Nephron progenitor cell (in vitro differentiated cells): Measurements from ENCODE around the gene EPHA8.
A peak's percentile ranks its signal among the peaks of the same experiment; 100 is the strongest.

Experiments used
- DNase-seq: peaks from one replicate; pipeline ENCODE4 v3.0.0; 2021
- H3K27ac Mint-ChIP-seq: 2 replicates; pipeline ENCODE4 v1.8.0; 2021; ENCODE audit warnings: mild to moderate bottlenecking, moderate library complexity, mixed read lengths
- H3K27me3 Mint-ChIP-seq: 2 replicates; pipeline ENCODE4 v1.8.0; 2021; ENCODE audit warnings: mild to moderate bottlenecking, low read depth, mixed read lengths; ENCODE audit not compliant: poor library complexity
- H3K36me3 Mint-ChIP-seq: 2 replicates; pipeline ENCODE4 v1.8.0; 2021; ENCODE audit warnings: low read depth, mixed read lengths
- H3K4me1 Mint-ChIP-seq: 2 replicates; pipeline ENCODE4 v1.8.0; 2021; ENCODE audit warnings: mixed read lengths
- H3K4me3 Mint-ChIP-seq: 2 replicates; pipeline ENCODE4 v1.8.0; 2021; ENCODE audit warnings: mild to moderate bottlenecking, moderate library complexity, mixed read lengths
- H3K9me3 Mint-ChIP-seq: 2 replicates; pipeline ENCODE4 v1.8.0; 2021; ENCODE audit warnings: mild to moderate bottlenecking, moderate library complexity, mixed read lengths
- CTCF ChIP-seq: fragments of 200-600 bp; sonication (generic); IDR thresholded peaks from 2 replicates; pipeline ENCODE4 v1.5.0; 2021; ENCODE audit warnings: antibody characterized with exemption

The EPHA8 gene

GRCh38 chr1:22585471-22585870, 22.2 kb downstream of the EPHA8 start:
- no peak for TF ChIP-seq CTCF
- H3K36me3 Mint-ChIP-seq: no peaks in the 10 kb centered on the region

GRCh38 chr1:22586356-22587130, 23.3 kb downstream of the EPHA8 start:
- Mint-ChIP-seq H3K27me3 (peaks cover 34% of the 10 kb centered on the region), H3K9me3 (no peaks in the 10 kb centered on the region), H3K27ac (no peak overlapping the region), H3K4me3 (no peak overlapping the region), H3K4me1 (no peaks in the 10 kb centered on the region), H3K36me3 (no peaks in the 10 kb centered on the region)
- TF ChIP-seq CTCF: no peak
- DNase-seq: no peak

More at GRCh38 chr1:22585471-22585870, 22.2 kb downstream of the EPHA8 start:
- Mint-ChIP-seq H3K27ac (peak overlapping the region; percentile 74), H3K4me3 (no peak overlapping the region), H3K27me3 (peaks cover 30% of the 10 kb centered on the region), H3K4me1 (no peaks in the 10 kb centered on the region), H3K9me3 (no peaks in the 10 kb centered on the region)
- DNase-seq: no peak

- no peaks in the 10 kb centered on the region for H3K9me3 Mint-ChIP-seq
- no peak for TF ChIP-seq CTCF
- H3K27me3 Mint-ChIP-seq: peaks cover 41% of the 10 kb centered on the region
- H3K4me3 Mint-ChIP-seq: no peak overlapping the region
- no peak for DNase-seq
- H3K4me1 Mint-ChIP-seq: no peaks in the 10 kb centered on the region
- no peak overlapping the region for H3K27ac Mint-ChIP-seq
- H3K36me3 Mint-ChIP-seq: no peaks in the 10 kb centered on the region
These were observed 24.0 kb downstream of the EPHA8 start for GRCh38 chr1:22587247-22587646.

GRCh38 chr1:22588899-22589422, 25.7 kb downstream of the EPHA8 start:
- H3K4me1 Mint-ChIP-seq: no peaks in the 10 kb centered on the region
- no peaks in the 10 kb centered on the region for H3K36me3 Mint-ChIP-seq
- DNase-seq: no peak
- H3K27ac Mint-ChIP-seq: no peak overlapping the region
- peaks cover 58% of the 10 kb centered on the region for H3K27me3 Mint-ChIP-seq
- H3K4me3 Mint-ChIP-seq: no peak overlapping the region
- no peak for TF ChIP-seq CTCF
- no peaks in the 10 kb centered on the region for H3K9me3 Mint-ChIP-seq

GRCh38 chr1:22591576-22591975, 28.3 kb downstream of the EPHA8 start:
- Mint-ChIP-seq H3K27ac (no peak overlapping the region), H3K36me3 (no peaks in the 10 kb centered on the region), H3K27me3 (peaks cover 82% of the 10 kb centered on the region)

More at GRCh38 chr1:22591576-22591975, 28.3 kb downstream of the EPHA8 start:
- no peaks in the 10 kb centered on the region for H3K4me1 Mint-ChIP-seq
- H3K4me3 Mint-ChIP-seq: no peak overlapping the region
- no peak for DNase-seq
- TF ChIP-seq CTCF: no peak
- no peaks in the 10 kb centered on the region for H3K9me3 Mint-ChIP-seq
